ENCODE results near the gene HCRTR1.

The HCRTR1 gene

DNA sequence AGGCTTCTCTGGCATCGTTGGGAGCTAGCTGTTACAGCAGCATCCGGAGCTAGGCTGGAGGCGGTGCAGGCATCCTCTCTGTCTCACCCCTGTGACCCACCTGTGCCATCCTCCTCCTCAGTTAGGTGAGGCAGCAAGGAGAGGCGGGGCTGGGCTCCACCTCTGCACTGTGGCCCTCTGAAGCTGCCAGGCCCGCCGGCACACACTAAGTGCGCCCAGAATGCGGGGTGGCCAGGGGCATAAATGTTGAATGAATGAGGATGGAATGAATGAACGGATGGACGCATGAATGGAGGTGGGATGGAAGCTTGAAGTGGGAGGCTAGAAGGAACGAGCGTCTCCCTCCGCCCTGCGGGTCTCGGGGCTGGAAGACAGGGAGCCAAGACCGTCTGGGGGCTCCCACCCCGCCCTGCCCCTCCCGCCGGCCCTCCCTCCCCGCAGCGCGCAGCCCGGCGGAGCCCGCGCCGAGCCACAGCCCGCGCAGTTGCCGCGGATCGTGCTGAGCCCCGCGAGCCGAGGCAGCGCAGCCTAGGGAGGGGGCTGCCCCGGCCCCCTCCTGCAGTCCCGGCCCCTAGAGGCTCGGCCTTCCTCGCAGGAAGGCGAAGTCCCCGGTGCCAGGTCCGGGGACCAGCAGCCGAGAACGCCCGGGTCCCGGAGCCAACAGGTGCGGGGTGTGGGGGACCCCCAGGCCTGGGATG is at the start of gene HCRTR1:
TSS of gene HCRTR1 (plus strand) at position 472 of the 698 bp plus-strand sequence. CDS start 1,504 bp downstream, outside the sequence.
- no peak for DNase-seq (ENCODE audit: low read depth in 2 of 2, low spot score in 1 of 2)

DNA sequence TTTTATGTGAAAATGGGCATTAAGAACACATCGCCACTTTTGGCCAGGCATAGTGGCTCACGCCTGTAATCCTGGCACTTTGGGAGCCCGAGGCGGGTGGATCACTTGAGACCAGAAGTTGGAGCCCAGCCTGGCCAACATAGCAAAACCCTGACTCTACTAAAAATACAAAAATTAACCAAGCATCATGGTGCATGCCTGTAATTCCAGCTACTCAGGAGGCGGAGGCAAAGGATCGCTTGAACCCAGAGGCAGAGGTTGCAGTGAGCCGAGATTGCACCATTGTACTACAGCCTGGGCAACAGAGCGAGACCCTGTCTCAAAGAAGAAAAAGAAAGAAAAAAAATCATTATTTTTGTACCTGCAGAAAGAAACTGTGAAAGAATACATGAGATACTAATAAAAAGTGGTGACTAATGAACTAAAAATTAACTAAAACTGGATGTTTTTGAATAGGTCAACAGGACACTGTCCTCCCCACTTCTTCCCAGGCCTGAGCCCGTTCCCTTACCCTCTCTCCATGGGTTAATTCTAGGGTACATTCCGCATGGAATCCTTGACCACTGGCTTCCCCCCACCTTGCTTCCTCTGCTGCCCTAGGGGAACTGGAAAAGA is 49.4 kb upstream of the HCRTR1 start:
- DNase-seq (ENCODE audit: low read depth in 2 of 2, low spot score in 1 of 2): no peak

DNA sequence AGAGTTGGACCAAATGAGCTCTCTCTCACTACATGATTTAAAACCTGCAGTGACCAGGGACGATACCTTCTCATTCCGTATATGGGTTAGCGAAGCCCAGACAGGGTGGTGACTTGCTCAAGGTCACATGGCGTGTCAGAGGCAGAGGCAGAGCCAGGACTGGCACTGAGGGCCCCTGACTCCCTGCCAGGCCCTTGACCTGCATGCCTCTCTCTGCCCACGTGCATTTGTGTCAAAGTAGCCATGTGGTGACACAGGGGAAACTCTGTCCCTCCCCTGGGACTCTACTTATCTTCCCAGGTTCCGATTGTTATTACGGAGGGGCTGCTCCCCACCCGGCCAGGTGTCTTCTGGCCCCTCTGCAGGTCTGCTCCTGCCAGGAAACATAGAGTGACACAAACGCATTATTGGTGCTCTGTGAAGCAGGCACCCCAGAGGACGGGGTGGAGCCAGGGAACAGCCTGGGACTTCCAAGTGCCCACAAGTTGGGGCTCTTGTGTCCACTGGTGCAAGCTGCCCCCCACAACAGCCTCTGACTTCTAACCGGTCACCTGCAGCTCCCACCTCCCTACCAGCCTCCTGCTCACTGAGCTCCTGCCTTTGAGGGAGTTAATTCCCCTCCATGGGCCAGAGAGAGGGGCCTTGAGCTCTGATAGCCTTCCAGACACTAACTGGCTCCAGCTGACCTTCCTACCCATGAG is 48.4 kb upstream of the HCRTR1 start:
- DNase-seq (ENCODE audit: low read depth in 2 of 2, low spot score in 1 of 2): no peak

DNA sequence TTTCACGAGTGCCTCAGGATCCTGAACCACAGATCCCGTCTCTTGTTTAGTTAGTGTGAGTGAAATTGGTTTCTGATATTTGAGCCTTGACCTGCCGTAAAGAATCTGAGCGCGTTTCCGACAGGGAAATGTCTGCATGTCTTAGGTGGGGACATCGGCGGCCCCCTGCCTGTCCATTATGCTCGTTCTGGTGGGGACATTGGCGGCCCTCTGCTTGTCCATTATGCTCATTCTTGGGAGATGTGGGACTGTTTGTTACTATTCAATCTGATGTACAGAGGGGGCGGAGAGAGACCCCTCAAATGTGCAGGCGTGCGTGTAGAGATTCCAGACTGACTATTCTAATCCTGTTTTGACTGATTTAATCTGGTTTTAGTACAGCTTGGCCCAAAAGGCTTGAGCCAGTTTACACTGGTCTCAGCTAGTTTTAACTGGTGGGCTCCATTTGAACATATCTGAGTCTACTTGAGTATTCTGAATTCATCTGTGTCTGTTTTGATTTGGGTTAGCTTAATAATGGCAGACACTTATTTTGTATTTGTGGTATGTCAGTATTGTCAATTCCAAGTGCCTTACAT is 47.8 kb upstream of the HCRTR1 start:
- DNase-seq (ENCODE audit: low read depth in 2 of 2, low spot score in 1 of 2): no peak

DNA sequence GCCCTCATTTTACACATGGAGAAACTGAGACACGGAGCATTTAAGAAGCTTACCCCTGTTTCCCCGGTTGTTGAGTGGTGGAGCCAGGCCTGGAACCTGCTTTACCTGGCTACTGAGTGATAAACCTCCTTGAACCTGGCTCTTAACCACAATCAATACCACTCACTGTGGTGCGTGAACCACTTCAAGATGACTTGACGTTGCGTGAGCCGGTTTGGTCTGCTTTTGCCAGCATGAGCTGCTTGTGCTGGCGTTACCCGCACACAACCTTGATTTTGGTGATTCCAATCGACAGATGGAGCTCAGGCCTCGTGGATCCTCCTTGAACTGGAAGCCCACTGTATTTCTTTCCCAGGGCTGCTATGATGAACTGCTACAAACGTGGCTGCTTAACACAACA is 47.3 kb upstream of the HCRTR1 start:
- no peak for DNase-seq (ENCODE audit: low read depth in 2 of 2, low spot score in 1 of 2)

DNA sequence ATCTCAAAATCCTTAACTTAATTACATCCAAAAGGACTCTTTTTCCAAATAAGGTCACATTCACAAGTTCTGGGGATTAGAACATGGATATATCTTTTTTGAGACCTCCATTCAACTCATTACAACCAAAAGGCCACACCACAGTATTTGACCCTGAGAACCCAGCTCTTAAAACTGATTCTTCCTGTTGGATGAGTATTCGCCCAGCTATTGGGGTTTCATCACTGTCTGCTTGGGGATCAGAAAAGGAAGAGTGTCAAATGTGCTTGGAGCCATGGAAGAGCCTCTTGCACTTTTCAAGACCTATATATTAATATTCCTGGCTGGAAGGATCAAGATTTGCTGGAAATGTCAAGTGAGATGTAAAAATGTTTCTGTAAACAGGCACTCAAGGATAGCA is 46.6 kb upstream of the HCRTR1 start:
- no peak for DNase-seq (ENCODE audit: low read depth in 2 of 2, low spot score in 1 of 2)

DNA sequence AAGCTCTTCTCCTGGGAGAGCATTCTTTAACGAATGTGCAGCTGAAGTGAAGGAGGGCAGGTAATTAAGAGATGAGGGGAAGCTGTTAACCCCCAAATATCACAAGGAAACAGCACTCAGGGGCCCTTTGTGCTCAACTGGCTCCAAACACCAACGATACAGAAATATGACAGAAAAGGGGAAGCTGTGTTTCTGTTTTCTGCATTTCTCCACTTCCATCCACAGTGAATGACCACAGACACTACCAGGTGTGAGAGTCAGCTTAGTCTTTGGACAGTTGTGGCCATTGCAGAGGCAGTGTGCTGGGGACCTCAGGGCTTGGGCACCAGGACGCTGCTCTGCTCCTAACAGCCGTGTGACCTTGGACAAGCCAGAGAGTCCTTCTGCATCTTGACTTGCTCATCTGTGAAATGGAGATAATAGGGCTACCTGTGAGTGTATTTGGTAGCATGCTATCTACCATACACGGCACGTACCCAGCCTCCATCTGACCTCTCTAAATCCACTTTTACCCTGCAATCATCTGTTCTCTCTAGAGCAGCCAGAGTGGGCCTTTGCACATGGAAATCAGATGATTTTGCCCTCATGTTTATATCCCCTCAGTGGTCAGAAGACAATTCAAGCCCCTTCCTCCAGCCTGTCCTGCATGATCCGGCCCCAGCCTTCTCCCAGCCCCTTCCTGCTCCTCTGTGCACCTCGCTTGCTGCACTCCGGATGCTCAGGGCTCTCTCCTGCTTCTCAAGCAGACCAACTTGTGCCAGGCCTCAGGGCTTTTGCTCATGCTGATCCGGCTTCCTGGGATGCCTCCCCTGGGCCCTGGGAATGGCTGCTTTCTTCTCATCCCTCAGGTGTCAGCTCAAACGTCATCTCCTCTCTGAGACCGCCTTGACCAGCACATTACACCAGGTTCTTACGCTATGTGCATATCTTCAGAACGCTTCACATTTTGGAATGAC is 45.9 kb upstream of the HCRTR1 start:
- DNase-seq (ENCODE audit: low read depth in 2 of 2, low spot score in 1 of 2): no peak

DNA sequence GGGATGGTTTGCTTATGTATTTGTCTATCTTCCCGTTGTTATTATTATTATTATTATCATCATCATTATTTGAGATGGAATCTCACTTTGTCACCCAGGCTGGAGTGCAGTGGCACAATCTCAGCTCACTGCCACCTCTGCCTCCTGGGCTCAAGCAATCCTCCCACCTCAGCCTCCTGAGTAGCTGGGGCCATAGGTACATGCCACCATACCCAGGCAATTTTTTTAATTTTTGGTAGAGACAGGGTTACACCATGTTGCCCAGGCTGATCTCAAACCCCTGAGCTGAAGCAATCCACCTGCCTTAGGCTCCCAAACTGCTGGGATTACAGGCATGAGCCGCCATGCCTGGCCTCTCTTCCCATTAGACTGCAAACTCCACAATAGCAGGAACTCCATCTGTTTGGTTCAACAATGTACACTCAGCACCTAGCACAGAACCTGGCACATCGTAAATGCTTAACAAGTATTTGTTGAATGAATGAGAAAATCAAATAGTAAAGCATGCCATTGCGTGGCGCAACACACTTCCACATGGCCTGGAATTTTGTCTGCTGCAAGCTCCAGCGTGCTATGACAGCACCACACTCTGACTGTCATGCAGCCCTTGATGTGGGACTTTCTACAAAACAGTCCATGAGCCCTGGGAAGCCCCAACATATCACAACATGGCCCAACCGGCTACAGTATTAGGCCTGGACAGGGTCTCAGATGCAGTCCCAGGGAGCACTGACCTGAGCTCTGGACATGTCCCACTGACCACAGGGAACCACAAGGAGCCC is 45.0 kb upstream of the HCRTR1 start:
- DNase-seq (ENCODE audit: low read depth in 2 of 2, low spot score in 1 of 2): no peak

DNA sequence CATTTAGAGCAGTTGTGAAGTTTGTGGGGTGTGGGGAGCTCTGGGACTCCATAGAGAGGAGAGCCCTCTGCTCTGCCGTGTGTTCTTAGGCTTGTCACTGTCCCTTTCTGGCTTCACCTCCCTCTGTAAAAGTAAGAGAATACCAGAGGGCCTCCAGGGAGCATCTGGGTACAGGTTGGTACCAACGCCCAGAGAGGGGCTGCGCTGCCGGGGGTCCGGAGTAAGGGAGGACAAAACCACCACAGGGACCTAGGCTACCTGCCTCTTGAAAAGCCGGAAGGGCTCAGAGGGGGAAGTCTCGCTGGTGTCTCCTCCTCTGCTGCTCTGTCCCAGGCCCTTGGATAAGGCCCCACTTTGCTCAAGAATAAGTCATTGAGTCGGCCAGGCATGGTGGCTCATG is 44.2 kb upstream of the HCRTR1 start:
- no peak for DNase-seq (ENCODE audit: low read depth in 2 of 2, low spot score in 1 of 2)

DNA sequence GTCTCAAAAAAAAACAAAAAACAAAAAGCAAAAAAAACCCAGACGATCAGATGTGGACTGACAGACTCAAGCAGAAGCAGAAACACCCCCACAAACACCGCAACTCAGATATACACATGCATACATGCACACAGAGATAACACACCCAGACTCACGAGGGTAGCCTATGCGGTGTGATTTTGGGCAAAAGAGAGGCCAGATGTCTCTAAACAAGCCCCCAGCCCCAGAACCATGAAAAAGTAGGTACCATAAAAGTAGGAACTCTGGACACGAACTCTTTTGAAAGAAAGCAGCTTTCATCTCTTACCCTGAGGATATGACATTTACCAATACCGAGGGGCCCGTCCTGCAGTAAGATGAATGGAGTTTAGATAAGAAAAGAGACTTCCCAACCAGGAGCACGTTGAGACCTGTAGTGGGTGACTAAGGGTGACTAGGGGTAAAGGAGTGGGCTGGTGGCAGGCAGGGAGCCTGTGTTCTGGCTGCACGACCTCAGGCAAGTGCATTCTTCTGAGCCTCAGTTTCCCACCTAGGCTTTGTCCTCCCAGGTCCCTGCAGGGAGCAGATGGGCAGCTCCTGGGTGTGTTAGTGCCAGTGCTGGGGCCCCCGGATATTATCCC is 42.6 kb upstream of the HCRTR1 start:
- no peak for DNase-seq (ENCODE audit: low read depth in 2 of 2, low spot score in 1 of 2)

DNA sequence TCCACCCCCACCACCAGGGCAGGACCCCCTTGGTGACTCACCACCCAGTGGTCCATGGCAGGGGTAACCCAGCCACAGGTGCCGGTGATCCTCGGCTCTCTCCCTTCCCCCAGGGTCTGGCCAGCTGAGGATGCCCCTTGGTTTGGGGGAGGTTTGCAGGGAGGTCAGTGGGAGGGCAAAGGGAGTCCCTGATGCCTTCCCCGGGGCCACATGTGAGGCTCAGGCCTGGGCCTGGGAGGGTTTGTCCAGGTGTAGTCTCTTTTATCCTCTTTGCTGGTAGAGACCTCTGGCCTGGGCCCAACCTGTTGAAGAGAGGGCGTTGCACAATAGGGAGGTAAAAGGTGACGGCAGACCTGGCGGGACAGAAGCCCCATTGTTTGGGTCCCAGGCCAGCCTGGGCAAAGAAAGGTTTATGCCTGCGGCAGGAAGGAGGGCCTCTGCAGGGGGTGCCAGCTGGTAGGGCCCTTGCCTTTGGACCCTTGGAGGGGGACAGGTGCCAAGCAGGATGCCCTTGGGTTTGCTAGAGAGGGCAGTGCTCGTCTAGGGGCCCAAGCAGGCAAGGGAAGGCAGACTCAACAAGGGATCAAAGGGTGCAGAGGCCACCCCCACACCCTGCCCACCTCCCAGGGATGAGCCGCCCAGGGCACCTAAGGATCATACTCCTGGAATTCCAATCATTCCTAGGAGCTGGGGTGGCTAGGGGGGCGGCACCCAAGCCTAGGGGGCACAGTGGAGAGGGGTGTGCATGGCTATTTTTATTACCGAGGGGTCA is 41.9 kb upstream of the HCRTR1 start:
- no peak for DNase-seq (ENCODE audit: low read depth in 2 of 2, low spot score in 1 of 2)

DNA sequence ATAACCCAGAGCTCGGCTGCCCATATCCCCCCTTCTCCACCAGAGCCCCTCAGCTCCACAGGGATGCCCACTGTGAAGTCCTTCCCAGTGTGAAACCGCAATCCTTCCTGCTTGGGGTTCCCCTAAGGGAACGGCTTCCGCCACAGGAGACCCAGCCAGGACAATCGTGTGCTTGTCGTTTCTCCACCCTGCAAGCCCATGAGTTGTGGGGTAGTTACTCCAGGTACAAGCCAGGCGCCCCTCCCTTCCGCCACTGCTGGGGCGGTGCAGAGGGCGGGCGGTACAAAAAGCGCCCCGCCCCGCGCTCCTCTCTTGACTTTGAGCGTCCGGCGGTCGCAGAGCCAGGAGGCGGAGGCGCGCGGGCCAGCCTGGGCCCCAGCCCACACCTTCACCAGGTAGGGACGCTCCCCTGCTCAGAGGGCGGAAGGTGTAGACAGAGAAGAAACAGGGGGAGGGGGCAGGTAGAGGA is 41.3 kb upstream of the HCRTR1 start, which contains the start of gene TINAGL1:
TSS of gene TINAGL1 (plus strand) at position 315 of the 469 bp plus-strand sequence. CDS start 634 bp downstream, outside the sequence.
- DNase-seq (ENCODE audit: low read depth in 2 of 2, low spot score in 1 of 2): no peak

DNA sequence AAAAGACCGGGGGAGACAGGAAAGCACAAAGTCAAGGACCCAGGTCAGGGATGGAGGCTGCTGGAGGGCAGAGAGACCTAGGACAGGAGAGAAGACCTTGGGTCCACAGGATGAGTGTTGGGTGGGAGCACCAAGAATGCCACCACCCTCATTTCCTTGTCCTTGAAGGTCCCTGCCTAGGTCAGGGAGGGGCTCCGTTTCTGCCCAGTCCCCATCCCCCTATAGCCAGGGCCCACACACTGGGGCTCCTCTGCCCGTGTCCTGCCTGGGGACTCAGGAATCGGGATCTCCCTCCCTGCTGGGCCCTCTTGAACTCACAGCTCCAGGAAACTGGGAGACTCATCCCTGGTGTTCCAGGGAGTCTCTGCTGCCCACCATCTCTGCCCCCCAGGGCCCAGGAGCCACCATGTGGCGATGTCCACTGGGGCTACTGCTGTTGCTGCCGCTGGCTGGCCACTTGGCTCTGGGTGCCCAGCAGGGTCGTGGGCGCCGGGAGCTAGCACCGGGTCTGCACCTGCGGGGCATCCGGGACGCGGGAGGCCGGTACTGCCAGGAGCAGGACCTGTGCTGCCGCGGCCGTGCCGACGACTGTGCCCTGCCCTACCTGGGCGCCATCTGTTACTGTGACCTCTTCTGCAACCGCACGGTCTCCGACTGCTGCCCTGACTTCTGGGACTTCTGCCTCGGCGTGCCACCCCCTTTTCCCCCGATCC is 40.6 kb upstream of the HCRTR1 start:
- DNase-seq (ENCODE audit: low read depth in 2 of 2, low spot score in 1 of 2): no peak

DNA sequence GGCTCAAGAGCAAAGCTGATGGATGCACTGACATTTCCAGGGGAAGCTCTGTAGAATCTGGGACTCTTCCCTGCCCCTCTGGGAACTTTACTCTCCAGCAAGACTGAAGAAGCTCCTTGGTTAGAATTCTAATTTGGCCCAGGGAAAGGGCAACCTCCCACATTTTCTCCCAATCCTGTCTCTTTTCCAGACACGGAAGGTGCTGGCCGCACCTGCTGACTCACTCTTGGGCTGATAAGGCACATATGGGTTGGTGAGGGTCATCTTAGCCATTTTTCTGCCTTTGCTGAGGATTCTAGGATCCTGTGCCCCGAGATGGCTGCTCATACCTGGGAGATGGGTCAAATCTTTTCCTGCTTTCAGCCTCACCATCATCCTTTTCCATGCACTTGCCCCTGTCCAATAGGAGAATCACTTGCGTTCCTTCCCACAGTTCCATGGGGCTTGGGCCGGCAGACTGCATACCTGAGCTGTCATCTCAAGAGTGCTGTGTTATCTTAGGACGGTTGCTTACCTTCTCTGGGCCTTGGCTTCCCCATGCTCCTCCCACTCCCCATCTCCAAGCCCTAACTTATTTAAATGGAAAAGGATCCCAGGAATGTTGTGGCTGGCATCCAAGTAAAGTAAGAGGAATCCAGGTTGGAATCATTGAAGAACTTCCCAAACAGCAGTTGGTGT is 39.8 kb upstream of the HCRTR1 start:
- DNase-seq (ENCODE audit: low read depth in 2 of 2, low spot score in 1 of 2): no peak

DNA sequence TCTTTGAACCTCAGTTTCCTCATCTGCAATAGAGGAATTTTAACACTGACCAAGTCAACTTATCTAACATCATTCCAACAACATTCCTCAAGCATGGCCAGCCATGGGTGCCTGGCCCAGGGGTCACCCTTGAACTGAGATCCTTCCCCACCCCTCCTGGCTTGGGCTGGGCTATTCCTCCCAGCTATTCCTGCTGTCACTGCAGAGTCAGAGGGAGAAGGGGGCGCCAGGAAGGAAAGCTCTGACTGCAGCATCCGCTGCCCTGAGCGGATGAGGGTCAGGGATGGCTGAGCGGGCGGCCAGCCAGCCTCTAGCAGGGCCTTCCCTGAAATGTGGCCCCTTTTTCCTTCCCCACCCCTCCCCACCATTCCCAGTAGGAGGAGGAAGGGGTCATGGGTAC is 38.1 kb upstream of the HCRTR1 start:
- no peak for DNase-seq (ENCODE audit: low read depth in 2 of 2, low spot score in 1 of 2)

DNA sequence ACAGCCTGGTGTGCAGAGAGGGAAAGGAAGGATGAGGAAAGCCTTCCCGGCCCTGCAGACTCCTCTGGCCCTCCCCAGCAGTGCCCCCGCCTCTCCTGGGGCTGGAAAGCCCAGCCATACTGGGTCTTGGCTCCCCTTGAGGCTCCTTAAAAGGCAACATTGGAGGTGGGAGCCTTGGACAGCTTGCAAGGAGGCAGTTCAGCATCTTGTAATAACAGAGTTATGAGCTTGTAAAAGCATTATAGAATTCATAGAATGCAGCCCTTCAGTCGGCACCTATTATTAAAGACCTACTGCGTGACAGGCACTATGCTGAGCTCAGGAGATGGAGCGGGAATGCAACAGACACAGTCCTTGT is 37.0 kb upstream of the HCRTR1 start:
- no peak for DNase-seq (ENCODE audit: low read depth in 2 of 2, low spot score in 1 of 2)

DNA sequence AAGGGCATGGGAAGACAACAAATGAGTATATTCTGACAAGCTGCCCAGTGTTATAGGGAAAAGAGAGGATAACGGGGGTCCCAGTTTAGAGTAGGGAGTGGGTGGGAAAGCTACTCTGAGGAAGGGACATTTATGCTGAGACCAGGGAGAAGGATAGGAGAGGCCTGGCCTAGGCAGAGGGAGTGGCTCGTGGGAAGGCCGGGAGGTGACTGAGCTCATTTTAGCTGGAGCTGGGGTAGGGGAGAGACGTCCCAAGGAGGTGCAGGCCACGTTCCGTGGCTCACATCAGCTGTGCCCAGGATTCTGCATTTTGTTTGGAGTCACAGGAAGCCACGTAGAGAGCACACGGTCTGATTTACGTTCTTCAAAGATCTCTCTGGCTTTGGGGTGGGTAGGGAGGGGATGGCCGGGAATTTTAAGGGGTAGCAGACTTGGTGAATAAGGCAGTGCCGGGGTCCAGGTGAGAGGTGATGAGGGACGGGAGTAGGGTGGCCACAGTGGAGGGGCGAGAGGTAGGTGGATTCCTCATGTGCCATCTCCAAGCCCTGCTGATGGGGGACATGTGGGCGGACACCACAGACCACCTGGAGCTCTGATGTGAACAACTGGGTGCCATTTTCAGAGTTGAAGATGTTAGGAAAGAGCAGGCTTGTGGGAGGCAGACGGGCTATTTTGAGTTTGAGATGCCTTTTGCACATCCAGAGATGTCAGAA is 36.4 kb upstream of the HCRTR1 start:
- no peak for DNase-seq (ENCODE audit: low read depth in 2 of 2, low spot score in 1 of 2)
